ENCODE results near the gene ERO1A. TPM values are rescaled to one million over a fixed set of nuclear protein-coding genes. Genes with fewer than 3 reads are reported as not detected.

The ERO1A gene
- total and polyA plus RNA-seq, 9 of the 15 experiments (the other 6 are each of a cell fraction or from before 2014, with no cell fraction given) = 11.0 to 46.2 (median 27.6) TPM

- no peak for TF ChIP-seq ZNF609 (CRISPR knock-in tag; IDR thresholded peaks at IDR 0.05; ENCODE audit: borderline replicate concordance)
- TF ChIP-seq EZH2 (IDR thresholded peaks at IDR 0.05; ENCODE audit: borderline replicate concordance, low read depth, low read length) = no peak
- TF ChIP-seq MLLT1 (IDR thresholded peaks at IDR 0.05) = no peak
- no peak for TF ChIP-seq ZNF639 (CRISPR knock-in tag; conservative IDR thresholded peaks at IDR 0.05 in 1 of 2, IDR thresholded peaks at IDR 0.05 in 1 of 2)
- TF ChIP-seq ERF (CRISPR knock-in tag; IDR thresholded peaks at IDR 0.05) = no peak
- no peak for TF ChIP-seq RBFOX2 (IDR thresholded peaks at IDR 0.05; ENCODE audit: low read depth, low read length)
- no peak for TF ChIP-seq XRCC3 (IDR thresholded peaks at IDR 0.05)
- no peak for TF ChIP-seq ZNF778 (CRISPR knock-in tag; IDR thresholded peaks at IDR 0.05)
- no peak for TF ChIP-seq CBX8 (IDR thresholded peaks at IDR 0.05; ENCODE audit: borderline replicate concordance, extremely low read depth, low read depth, low read length, poor library complexity, severe bottlenecking)
- TF ChIP-seq TAF7 (tag; IDR thresholded peaks at IDR 0.05) = no peak
Measured at GRCh38 chr14:52703225-52703624, 7.9 kb upstream of the ERO1A start (continued).

Data from K562 (cell line).